Spleen (tissue), 7 donors: ENCODE measurements around the gene RBM22.

Experiments
- CTCF ChIP-seq, 11 experiments: fragments of 200-600 bp in 7 of 11; fragments of 450-650 bp in 4 of 11; sonication (generic) in 4 of 11; IDR thresholded peaks in 8 of 11; conservative IDR thresholded peaks in 3 of 11; 1 replicate in 7 of 11; 2 replicates in 4 of 11; pipeline versions ENCODE4 v1.4.0 to v1.8.0; 2016 to 2021; ENCODE audit warnings: antibody characterized with exemption in 11 of 11, inconsistent platforms in 4 of 11, mild to moderate bottlenecking in 1 of 11
- POLR2A ChIP-seq, 3 donors: fragments of 450-650 bp; IDR thresholded peaks; one replicate each; pipeline ENCODE4 v1.5.1; 2017; ENCODE audit warnings: antibody characterized with exemption in 3 of 3, mild to moderate bottlenecking in 1 of 3
- POLR2AphosphoS5 ChIP-seq, 3 donors: sonication (generic); formaldehyde crosslinking; IDR thresholded peaks; one replicate each; pipeline ENCODE4 v1.5.1; 2017; ENCODE audit warnings: antibody characterized with exemption in 3 of 3
- donor health status: DM: no; HTN: no; CAD: no; lungs with moderate emphysema.
- donor health status: DM: no; HTN: no; CAD: no.
- donor health status: DM: no; HTN: no; CAD: no.

- TF ChIP-seq CTCF (IDR thresholded peaks at IDR 0.05 in 8 of 11, conservative IDR thresholded peaks at IDR 0.05 in 3 of 11) (no peak), POLR2A (IDR thresholded peaks at IDR 0.05) (no peak), POLR2AphosphoS5 (IDR thresholded peaks at IDR 0.05) (no peak)
Measured at GRCh38 chr5:150665044-150665443, 35.8 kb downstream of the RBM22 start.
